Hepatic stellate cell (primary cell): ENCODE results near the gene TAPBPL.

Experiments used
- DNase-seq: peaks from one replicate; pipeline ENCODE4 v3.0.0; 2011; ENCODE audit warnings: low spot score

Gene TAPBPL

GRCh38 chr12:6435961-6436715 is 15.7 kb upstream of the TAPBPL start:
- DNase-seq, result no peak

- DNase-seq, result no peak
Observed at GRCh38 chr12:6437586-6437985, 14.3 kb upstream of the TAPBPL start.

GRCh38 chr12:6438345-6438744 is 13.5 kb upstream of the TAPBPL start:
- no peak for DNase-seq

GRCh38 chr12:6440391-6440790 is 11.5 kb upstream of the TAPBPL start:
- DNase-seq, result no peak

- no peak for DNase-seq
Observed at GRCh38 chr12:6442836-6443235, 9.0 kb upstream of the TAPBPL start.

- no peak for DNase-seq
Observed at GRCh38 chr12:6443361-6443983, 8.4 kb upstream of the TAPBPL start.

GRCh38 chr12:6444031-6444430 is 7.8 kb upstream of the TAPBPL start:
- no peak for DNase-seq

- no peak for DNase-seq
Observed at GRCh38 chr12:6444704-6445688, 6.8 kb upstream of the TAPBPL start, which contains the start of gene CD27. TSS of gene CD27 (plus strand) at chr12:6444955. CDS start at chr12:6445096, 141 bp downstream.

GRCh38 chr12:6450091-6450868 is 1.6 kb upstream of the TAPBPL start:
- peak; percentile 25 for DNase-seq

- peak; percentile 50 for DNase-seq
Observed at GRCh38 chr12:6450869-6451347, 934 bp upstream of the TAPBPL start.

GRCh38 chr12:6452245-6452943 is 552 bp downstream of the TAPBPL start:
- DNase-seq, result peak; percentile 55

- DNase-seq, result no peak
Observed at GRCh38 chr12:6452944-6453630, 1.2 kb downstream of the TAPBPL start.

GRCh38 chr12:6457220-6457945 is 5.5 kb downstream of the TAPBPL start:
- DNase-seq, result no peak

- no peak for DNase-seq
Observed at GRCh38 chr12:6458281-6459003, 6.6 kb downstream of the TAPBPL start.

- DNase-seq, result no peak
Observed at GRCh38 chr12:6459004-6459337, 7.1 kb downstream of the TAPBPL start.

- DNase-seq, result no peak
Observed at GRCh38 chr12:6460751-6461371, 9.0 kb downstream of the TAPBPL start.

GRCh38 chr12:6461401-6462233 is 9.8 kb downstream of the TAPBPL start:
- no peak for DNase-seq
